Measurements from ENCODE around the gene THPO. TPM values are rescaled to one million over a fixed set of nuclear protein-coding genes. Genes with fewer than 3 reads are reported as not detected.

The THPO gene
- total RNA-seq, 1 donor from 2014 or later: 0.98 TPM

GRCh38 chr3:184388164-184388935 lies 10.3 kb upstream of the THPO start:
- TF ChIP-seq, protein P1, sequence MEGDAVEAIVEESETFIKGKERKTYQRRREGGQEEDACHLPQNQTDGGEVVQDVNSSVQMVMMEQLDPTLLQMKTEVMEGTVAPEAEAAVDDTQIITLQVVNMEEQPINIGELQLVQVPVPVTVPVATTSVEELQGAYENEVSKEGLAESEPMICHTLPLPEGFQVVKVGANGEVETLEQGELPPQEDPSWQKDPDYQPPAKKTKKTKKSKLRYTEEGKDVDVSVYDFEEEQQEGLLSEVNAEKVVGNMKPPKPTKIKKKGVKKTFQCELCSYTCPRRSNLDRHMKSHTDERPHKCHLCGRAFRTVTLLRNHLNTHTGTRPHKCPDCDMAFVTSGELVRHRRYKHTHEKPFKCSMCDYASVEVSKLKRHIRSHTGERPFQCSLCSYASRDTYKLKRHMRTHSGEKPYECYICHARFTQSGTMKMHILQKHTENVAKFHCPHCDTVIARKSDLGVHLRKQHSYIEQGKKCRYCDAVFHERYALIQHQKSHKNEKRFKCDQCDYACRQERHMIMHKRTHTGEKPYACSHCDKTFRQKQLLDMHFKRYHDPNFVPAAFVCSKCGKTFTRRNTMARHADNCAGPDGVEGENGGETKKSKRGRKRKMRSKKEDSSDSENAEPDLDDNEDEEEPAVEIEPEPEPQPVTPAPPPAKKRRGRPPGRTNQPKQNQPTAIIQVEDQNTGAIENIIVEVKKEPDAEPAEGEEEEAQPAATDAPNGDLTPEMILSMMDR (conservative IDR thresholded peaks at IDR 0.05): no peak
- no peak overlapping the region for H3K27ac Mint-ChIP-seq (ENCODE audit: unreplicated experiment)
- no peaks in the 10 kb centered on the region for H3K4me1 Mint-ChIP-seq
- H3K9me3 Mint-ChIP-seq: no peaks in the 10 kb centered on the region
- peaks cover 13% of the 10 kb centered on the region for H3K27me3 Mint-ChIP-seq (ENCODE audit: low read depth)
- DNase-seq (ENCODE audit: low read depth, low spot score): no peak
- no peaks in the 10 kb centered on the region for H3K36me3 Mint-ChIP-seq (ENCODE audit: low read depth)
- no peak overlapping the region for H3K4me3 Mint-ChIP-seq

DNA sequence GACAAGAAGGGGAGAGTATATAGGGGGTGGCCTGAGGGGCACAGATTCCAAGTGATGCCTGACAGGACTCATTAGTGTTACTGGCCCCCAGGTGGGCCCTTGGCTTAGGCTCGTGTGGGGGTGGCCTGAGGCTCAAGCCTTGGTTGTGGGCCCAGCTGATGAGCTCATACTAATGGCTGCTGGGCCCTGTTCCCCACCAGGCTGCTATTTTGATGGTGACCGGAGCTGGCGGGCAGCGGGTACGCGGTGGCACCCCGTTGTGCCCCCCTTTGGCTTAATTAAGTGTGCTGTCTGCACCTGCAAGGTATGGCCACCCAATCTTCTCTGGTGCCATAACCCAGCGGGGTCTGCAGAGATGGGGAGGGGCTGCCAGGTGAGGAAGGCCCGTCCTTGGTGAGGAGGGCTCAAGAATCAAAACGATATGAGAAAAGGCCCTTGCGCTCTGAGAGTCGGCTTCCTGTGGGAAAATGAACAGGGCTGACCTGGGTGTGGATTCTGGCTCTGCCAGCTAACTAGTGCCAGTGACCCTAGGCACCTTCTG lies 9.2 kb upstream of the THPO start:
- H3K4me1 Mint-ChIP-seq: no peaks in the 10 kb centered on the region
- no peak overlapping the region for H3K4me3 Mint-ChIP-seq
- H3K27ac Mint-ChIP-seq (ENCODE audit: unreplicated experiment): no peak overlapping the region
- no peaks in the 10 kb centered on the region for H3K9me3 Mint-ChIP-seq
- peaks cover 20% of the 10 kb centered on the region for H3K27me3 Mint-ChIP-seq (ENCODE audit: low read depth)
- TF ChIP-seq, protein P1 (conservative IDR thresholded peaks at IDR 0.05): no peak
- DNase-seq (ENCODE audit: low read depth, low spot score): no peak
- H3K36me3 Mint-ChIP-seq (ENCODE audit: low read depth): no peaks in the 10 kb centered on the region

GRCh38 chr3:184386047-184386806 lies 8.2 kb upstream of the THPO start:
- Mint-ChIP-seq H3K36me3 (ENCODE audit: low read depth) (no peaks in the 10 kb centered on the region), H3K4me3 (no peak overlapping the region), H3K27me3 (ENCODE audit: low read depth) (peaks cover 30% of the 10 kb centered on the region), H3K27ac (ENCODE audit: unreplicated experiment) (no peak overlapping the region), H3K9me3 (no peaks in the 10 kb centered on the region), H3K4me1 (no peaks in the 10 kb centered on the region)
- no peak for DNase-seq (ENCODE audit: low read depth, low spot score)
- TF ChIP-seq, protein P1 (conservative IDR thresholded peaks at IDR 0.05): no peak

- H3K4me3 Mint-ChIP-seq: no peak overlapping the region
- no peaks in the 10 kb centered on the region for H3K9me3 Mint-ChIP-seq
- DNase-seq (ENCODE audit: low read depth, low spot score): no peak
- H3K27ac Mint-ChIP-seq (ENCODE audit: unreplicated experiment): no peak overlapping the region
- H3K4me1 Mint-ChIP-seq: no peaks in the 10 kb centered on the region
- TF ChIP-seq, protein P1 (conservative IDR thresholded peaks at IDR 0.05): no peak
- H3K27me3 Mint-ChIP-seq (ENCODE audit: low read depth): peaks cover 35% of the 10 kb centered on the region
- no peaks in the 10 kb centered on the region for H3K36me3 Mint-ChIP-seq (ENCODE audit: low read depth)
Measured at GRCh38 chr3:184384856-184385422, 6.9 kb upstream of the THPO start.

DNA sequence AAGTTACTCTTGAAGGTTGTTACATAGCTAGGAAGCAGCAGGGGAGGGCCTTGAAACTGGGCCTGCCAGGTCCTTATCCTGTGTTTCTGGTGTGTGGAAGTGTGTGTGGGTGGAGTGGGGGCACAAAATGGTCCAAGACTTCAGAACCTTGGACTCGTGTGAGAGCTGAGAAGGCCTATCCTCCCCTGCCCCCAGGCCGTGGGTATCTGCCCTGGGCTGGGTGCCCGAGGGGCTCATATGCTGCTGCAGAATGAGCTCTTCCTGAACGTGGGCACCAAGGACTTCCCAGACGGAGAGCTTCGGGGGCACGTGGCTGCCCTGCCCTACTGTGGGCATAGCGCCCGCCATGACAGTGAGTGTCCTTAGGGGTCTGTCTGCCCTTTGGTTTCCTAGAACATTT lies 6.3 kb upstream of the THPO start:
- no peak for DNase-seq (ENCODE audit: low read depth, low spot score)
- H3K9me3 Mint-ChIP-seq: no peaks in the 10 kb centered on the region
- peaks cover under 1% of the 10 kb centered on the region for H3K4me1 Mint-ChIP-seq
- H3K36me3 Mint-ChIP-seq (ENCODE audit: low read depth): no peaks in the 10 kb centered on the region
- no peak overlapping the region for H3K4me3 Mint-ChIP-seq
- no peak overlapping the region for H3K27ac Mint-ChIP-seq (ENCODE audit: unreplicated experiment)
- TF ChIP-seq, protein P1 (conservative IDR thresholded peaks at IDR 0.05): no peak
- peaks cover 36% of the 10 kb centered on the region for H3K27me3 Mint-ChIP-seq (ENCODE audit: low read depth)
